Gastroesophageal sphincter (tissue), 4 donors: ENCODE data around the gene STPG2. TPM values are rescaled to one million over a fixed set of nuclear protein-coding genes. Genes with fewer than 3 reads are reported as not detected.

Source experiments
- ATAC-seq: fragments of 150-250 bp; one replicate; pipeline ENCODE4 v1.9.1; 2016; ENCODE audit warnings: mild to moderate bottlenecking, moderate library complexity
- H3K27ac ChIP-seq, 4 donors: fragments of 200-600 bp; sonication (generic) in 3 of 4; 1 replicate in 3 of 4; 2 replicates in 1 of 4; pipeline ENCODE4 v1.5.1; 2016 to 2019
- H3K27me3 ChIP-seq: fragments of 200-600 bp; sonication (generic); one replicate; pipeline ENCODE4 v1.5.1; 2019
- H3K36me3 ChIP-seq, 2 donors: fragments of 200-600 bp; sonication (generic); one replicate each; pipeline ENCODE4 v1.5.1; 2019; ENCODE audit warnings: control low read depth in 1 of 2
- H3K4me1 ChIP-seq, 3 donors: fragments of 200-600 bp; sonication (generic); 1 replicate in 2 of 3; 2 replicates in 1 of 3; pipeline ENCODE4 v1.5.1; 2016 to 2019; ENCODE audit warnings: control low read depth in 2 of 3
- H3K4me3 ChIP-seq, 2 donors: fragments of 200-600 bp; sonication (generic); one replicate each; pipeline ENCODE4 v1.5.1; 2019; ENCODE audit warnings: mild to moderate bottlenecking in 1 of 2, moderate library complexity in 1 of 2
- H3K9me3 ChIP-seq, 3 donors: fragments of 200-600 bp; sonication (generic); one replicate each; pipeline ENCODE4 v1.5.1; 2017 to 2019; ENCODE audit warnings: control low read depth in 2 of 3
- EP300 ChIP-seq: sonication (generic); formaldehyde crosslinking; IDR thresholded peaks from one replicate; pipeline ENCODE4 v1.6.1; 2017; ENCODE audit warnings: antibody characterized with exemption, mild to moderate bottlenecking
- POLR2A ChIP-seq, 2 donors: fragments of 450-650 bp; IDR thresholded peaks; one replicate each; pipeline ENCODE4 v1.6.1; 2017; ENCODE audit warnings: antibody characterized with exemption in 2 of 2, mild to moderate bottlenecking in 2 of 2, moderate library complexity in 1 of 2
- POLR2AphosphoS5 ChIP-seq: sonication (generic); formaldehyde crosslinking; IDR thresholded peaks from one replicate; pipeline ENCODE4 v1.6.1; 2017; ENCODE audit warnings: antibody characterized with exemption
- WGBS, 2 donors: methylation state at CpG; one replicate each; pipeline ENCODE4 v1.1.5; 2018; ENCODE audit warnings: low coverage in 1 of 2; 5-methylcytosine and 5-hydroxymethylcytosine counted together
- total RNA-seq, 4 donors: library from RNA; depleted of rRNA; stranded (reverse); fragments of >200 nt; gene quantifications; one replicate each; pipeline ENCODE4 v1.1.0, GENCODE V29; 2016
- TF ChIP-seq, protein P1 (sequence below), 4 experiments: fragments of 200-600 bp in 2 of 4; fragments of 450-650 bp in 2 of 4; sonication (generic) in 1 of 4; IDR thresholded peaks; one replicate each; pipeline ENCODE4 v1.5.1; 2017 to 2019; ENCODE audit warnings: antibody characterized with exemption in 4 of 4, mild to moderate bottlenecking in 2 of 4, moderate library complexity in 2 of 4

Gene STPG2
- total RNA-seq, 4 donors from 2014 or later: 0.13 to 0.62 TPM; not detected in 2

DNA sequence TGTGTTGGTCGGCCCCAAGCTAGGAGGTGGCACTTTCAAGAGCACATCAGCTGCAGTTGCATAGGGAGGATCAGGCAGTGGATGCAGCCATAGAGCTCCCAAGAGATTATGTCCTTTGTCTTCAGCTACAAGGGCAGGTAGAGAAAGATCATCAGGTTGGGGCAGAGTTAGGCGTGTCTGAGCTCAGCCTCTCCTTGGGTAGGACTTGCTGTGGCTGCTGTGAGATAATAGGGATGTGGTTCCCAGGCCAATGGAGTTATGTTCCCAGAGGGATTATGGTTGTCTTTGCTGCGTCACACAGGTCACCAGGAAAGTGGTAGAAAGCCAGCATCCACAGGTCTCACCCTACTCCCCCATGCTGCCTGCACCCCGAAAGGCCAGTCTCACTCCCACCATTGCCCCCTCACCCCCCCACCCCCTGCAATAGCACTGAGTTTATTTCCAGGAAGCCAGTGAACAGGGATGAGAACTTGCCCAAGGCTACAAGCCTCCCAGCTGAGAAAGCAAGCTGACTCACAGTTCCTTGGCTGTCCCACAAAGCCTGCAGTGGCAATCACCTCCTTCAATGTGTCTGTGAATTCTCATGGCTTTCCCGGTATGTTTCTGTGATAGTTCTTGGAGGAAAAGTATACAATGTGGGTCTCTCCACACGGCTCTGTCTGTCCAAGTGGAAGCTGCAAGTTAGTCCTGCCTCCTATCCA lies 148.4 kb downstream of the STPG2 start:
- Histone ChIP-seq H3K27me3 (no peaks in the 10 kb centered on the region), H3K27ac (no peak overlapping the region), H3K9me3 (peaks cover 0 to 41% (median 0%) of the 10 kb centered on the region in 3 donors), H3K36me3 (no peaks in the 10 kb centered on the region), H3K4me1 (no peaks in the 10 kb centered on the region), H3K4me3 (no peak overlapping the region)
- ATAC-seq: no peak
- 93 to 100% methylated on average over 1 to 2 of the region's 6 CpGs for WGBS, 2 donors
- TF ChIP-seq POLR2AphosphoS5: no peak
- TF ChIP-seq POLR2A (IDR thresholded peaks at IDR 0.05): no peak
- TF ChIP-seq, protein P1, sequence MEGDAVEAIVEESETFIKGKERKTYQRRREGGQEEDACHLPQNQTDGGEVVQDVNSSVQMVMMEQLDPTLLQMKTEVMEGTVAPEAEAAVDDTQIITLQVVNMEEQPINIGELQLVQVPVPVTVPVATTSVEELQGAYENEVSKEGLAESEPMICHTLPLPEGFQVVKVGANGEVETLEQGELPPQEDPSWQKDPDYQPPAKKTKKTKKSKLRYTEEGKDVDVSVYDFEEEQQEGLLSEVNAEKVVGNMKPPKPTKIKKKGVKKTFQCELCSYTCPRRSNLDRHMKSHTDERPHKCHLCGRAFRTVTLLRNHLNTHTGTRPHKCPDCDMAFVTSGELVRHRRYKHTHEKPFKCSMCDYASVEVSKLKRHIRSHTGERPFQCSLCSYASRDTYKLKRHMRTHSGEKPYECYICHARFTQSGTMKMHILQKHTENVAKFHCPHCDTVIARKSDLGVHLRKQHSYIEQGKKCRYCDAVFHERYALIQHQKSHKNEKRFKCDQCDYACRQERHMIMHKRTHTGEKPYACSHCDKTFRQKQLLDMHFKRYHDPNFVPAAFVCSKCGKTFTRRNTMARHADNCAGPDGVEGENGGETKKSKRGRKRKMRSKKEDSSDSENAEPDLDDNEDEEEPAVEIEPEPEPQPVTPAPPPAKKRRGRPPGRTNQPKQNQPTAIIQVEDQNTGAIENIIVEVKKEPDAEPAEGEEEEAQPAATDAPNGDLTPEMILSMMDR (IDR thresholded peaks at IDR 0.05): no peak
- no peak for TF ChIP-seq EP300

DNA sequence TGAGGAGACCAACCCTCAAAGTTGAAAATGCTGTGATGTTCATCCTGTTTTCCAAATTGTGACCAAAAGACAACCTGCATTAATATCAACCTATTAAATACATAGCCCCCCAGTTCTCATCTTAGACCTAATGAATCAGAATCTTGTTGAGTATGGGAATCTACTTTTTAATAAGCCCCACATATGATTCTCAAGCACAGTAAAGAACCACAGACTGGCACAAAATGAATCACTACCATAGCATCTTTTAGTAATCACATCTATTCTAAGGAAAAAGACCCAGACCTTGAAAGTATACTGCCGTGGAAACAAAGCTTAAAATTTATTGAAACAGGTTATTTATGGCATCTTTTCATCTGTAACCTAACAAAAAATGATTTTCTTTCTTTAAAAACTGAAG lies 152.9 kb downstream of the STPG2 start:
- WGBS, 2 donors: 57 to 64% methylated on average over 1 of the region's 1 CpG
- Histone ChIP-seq H3K27me3 (no peaks in the 10 kb centered on the region), H3K27ac (no peak overlapping the region), H3K4me1 (no peaks in the 10 kb centered on the region), H3K4me3 (no peak overlapping the region), H3K36me3 (no peaks in the 10 kb centered on the region), H3K9me3 (peaks cover 0 to 31% (median 0%) of the 10 kb centered on the region in 3 donors)
- no peak for ATAC-seq
- TF ChIP-seq EP300: no peak
- TF ChIP-seq, protein P1 (IDR thresholded peaks at IDR 0.05): no peak
- no peak for TF ChIP-seq POLR2AphosphoS5
- no peak for TF ChIP-seq POLR2A (IDR thresholded peaks at IDR 0.05)

DNA sequence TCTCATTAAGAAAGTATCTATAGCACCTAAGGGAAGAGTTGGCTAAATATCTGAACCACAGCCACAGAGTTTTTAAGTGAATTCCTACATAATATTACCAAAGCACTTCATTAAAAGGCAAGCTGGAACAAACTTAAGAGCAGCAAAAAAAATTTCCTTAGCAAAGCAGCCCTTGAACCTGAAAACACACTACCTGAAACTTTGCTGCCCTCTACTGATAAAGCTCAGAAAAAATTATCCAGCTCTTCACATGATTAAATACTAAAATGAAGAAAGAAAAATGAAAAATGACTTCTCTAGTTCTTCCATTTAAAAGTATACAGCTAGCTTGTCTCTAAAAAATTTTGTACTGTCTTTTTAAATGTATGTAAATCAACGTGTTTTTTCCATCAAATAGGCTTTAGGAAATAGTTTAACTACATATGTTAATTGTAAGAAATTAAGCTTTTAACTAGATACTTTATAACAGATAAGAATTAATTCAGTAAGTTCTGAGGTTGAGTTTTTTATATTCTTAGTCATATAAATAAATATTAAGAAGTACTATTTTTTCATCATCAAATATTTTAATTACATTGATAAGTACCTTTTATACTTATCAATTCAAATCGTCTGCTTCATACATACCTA lies 156.1 kb downstream of the STPG2 start:
- H3K9me3 ChIP-seq: peaks cover 0 to 6% (median 0%) of the 10 kb centered on the region in 3 donors
- H3K4me3 ChIP-seq: no peak overlapping the region
- H3K4me1 ChIP-seq: no peaks in the 10 kb centered on the region
- H3K36me3 ChIP-seq: no peaks in the 10 kb centered on the region
- no peak overlapping the region for H3K27ac ChIP-seq
- TF ChIP-seq, protein P1 (IDR thresholded peaks at IDR 0.05): no peak
- TF ChIP-seq POLR2AphosphoS5 (no peak), EP300 (no peak), POLR2A (IDR thresholded peaks at IDR 0.05) (no peak)
- 35 to 43% methylated on average over 2 of the region's 2 CpGs for WGBS, 2 donors
- ATAC-seq: no peak
- no peaks in the 10 kb centered on the region for H3K27me3 ChIP-seq

DNA sequence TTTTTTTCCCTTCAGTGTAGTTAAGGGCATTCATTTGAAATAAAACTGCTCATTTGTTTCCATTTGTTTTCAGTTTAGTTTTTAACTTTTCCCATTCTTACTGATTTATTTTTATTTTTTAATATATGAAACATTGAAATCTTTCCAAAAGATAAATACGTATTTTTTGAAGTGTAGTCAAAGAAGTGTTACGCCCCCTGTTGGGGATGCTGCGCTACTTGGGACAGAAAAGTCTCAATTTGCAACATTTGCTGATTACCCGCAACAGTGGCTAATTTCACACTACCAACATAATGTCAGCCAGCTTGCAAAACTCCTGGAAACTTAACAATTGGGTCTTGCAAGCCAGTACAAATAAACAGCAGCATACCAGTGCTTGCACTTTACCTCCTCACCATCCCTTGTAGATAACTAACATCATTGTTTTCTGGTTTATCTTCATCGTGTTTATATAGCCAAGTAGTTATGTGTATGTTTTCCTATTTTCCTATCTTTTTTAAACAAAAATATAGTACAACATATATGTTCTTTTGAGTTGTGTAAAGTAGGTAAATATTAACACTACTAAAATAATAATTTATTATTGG lies 158.6 kb downstream of the STPG2 start:
- TF ChIP-seq POLR2AphosphoS5 (no peak), EP300 (no peak), POLR2A (IDR thresholded peaks at IDR 0.05) (no peak)
- TF ChIP-seq, protein P1 (IDR thresholded peaks at IDR 0.05): no peak
- Histone ChIP-seq H3K4me1 (no peaks in the 10 kb centered on the region), H3K27ac (no peak overlapping the region), H3K27me3 (no peaks in the 10 kb centered on the region), H3K36me3 (no peaks in the 10 kb centered on the region), H3K4me3 (no peak overlapping the region), H3K9me3 (no peaks in the 10 kb centered on the region)
- ATAC-seq: no peak
- WGBS, 2 donors: 39 to 62% methylated on average over 5 of the region's 5 CpGs
